Upper lobe of left lung (tissue), 6 donors: ENCODE results near the gene KRTAP17-1. TPM values are rescaled to one million over a fixed set of nuclear protein-coding genes. Genes with fewer than 3 reads are reported as not detected.

Experiments used
- ATAC-seq, 2 donors: fragments of 200-7000 bp; cut with Tn5 transposase; one replicate each; pipeline ENCODE4 v1.9.1; 2022; ENCODE audit warnings: mild to moderate bottlenecking in 2 of 2, moderate library complexity in 2 of 2; ENCODE audit not compliant: low FRiP score in 2 of 2
- DNase-seq, 2 donors: peaks; one replicate each; pipeline ENCODE4 v3.0.0-alpha.2; 2019 to 2020
- H3K27ac ChIP-seq, 4 donors: fragments of 200-600 bp; sonication (generic); one replicate each; pipeline ENCODE4 v1.5.1; 2016 to 2019
- H3K27me3 ChIP-seq, 4 donors: fragments of 200-600 bp; sonication (generic); one replicate each; pipeline ENCODE4 v1.5.1; 2017 to 2019
- H3K36me3 ChIP-seq, 4 donors: fragments of 200-600 bp; sonication (generic); one replicate each; pipeline ENCODE4 v1.5.1; 2016 to 2019
- H3K4me1 ChIP-seq, 4 donors: fragments of 200-600 bp; sonication (generic); one replicate each; pipeline ENCODE4 v1.5.1; 2018 to 2019
- H3K4me3 ChIP-seq, 4 donors: fragments of 200-600 bp; sonication (generic); one replicate each; pipeline ENCODE4 v1.5.1; 2017 to 2019; ENCODE audit warnings: mild to moderate bottlenecking in 2 of 4, moderate library complexity in 1 of 4
- H3K9me3 ChIP-seq, 4 donors: fragments of 200-600 bp; sonication (generic); one replicate each; pipeline ENCODE4 v1.5.1; 2018 to 2019
- CTCF ChIP-seq, 6 experiments: fragments of 450-650 bp in 4 of 6; fragments of 200-600 bp in 2 of 6; sonication (generic) in 2 of 6; IDR thresholded peaks; one replicate each; pipeline ENCODE4 v1.5.1; 2016 to 2019; ENCODE audit warnings: antibody characterized with exemption in 6 of 6
- EP300 ChIP-seq, 4 donors: sonication (generic); formaldehyde crosslinking; IDR thresholded peaks; one replicate each; pipeline ENCODE4 v1.5.1; 2017; ENCODE audit warnings: antibody characterized with exemption in 4 of 4, control low read depth in 2 of 4
- POLR2A ChIP-seq, 4 donors: fragments of 450-650 bp; IDR thresholded peaks; one replicate each; pipeline ENCODE4 v1.5.1; 2016 to 2017; ENCODE audit warnings: antibody characterized with exemption in 4 of 4, mild to moderate bottlenecking in 2 of 4
- POLR2AphosphoS5 ChIP-seq, 2 donors: sonication (generic); formaldehyde crosslinking; IDR thresholded peaks; one replicate each; pipeline ENCODE4 v1.5.1; 2017; ENCODE audit warnings: antibody characterized with exemption in 2 of 2
- WGBS, 2 donors: methylation state at CpG; one replicate each; pipeline ENCODE4 v1.1.5; 2017 to 2018; 5-methylcytosine and 5-hydroxymethylcytosine counted together
- total RNA-seq, 6 donors: library from RNA; depleted of rRNA in 4 of 6; stranded (reverse); fragments of >200 nt in 4 of 6; gene quantifications; one replicate each; pipeline versions ENCODE4 v1.1.0 to v1.2.1, GENCODE V29; 2016 to 2021
- donor health status: DM: no; HTN: no; CAD: no; lungs with moderate emphysema.
- donor health status: DM: no; HTN: yes; CAD: no; lungs with severe emphysema.

KRTAP17-1 gene
- total RNA-seq, 6 donors from 2014 or later, result not detected

GRCh38 chr17:41327411-41328120 lies 12.1 kb upstream of the KRTAP17-1 start:
- no peaks in the 10 kb centered on the region for H3K36me3 ChIP-seq
- H3K4me3 ChIP-seq, result no peak overlapping the region
- H3K27me3 ChIP-seq, result no peaks in the 10 kb centered on the region
- DNase-seq (no peak), ATAC-seq (no peak)
- no peaks in the 10 kb centered on the region for H3K4me1 ChIP-seq
- H3K9me3 ChIP-seq, result no peaks in the 10 kb centered on the region
- TF ChIP-seq CTCF (IDR thresholded peaks at IDR 0.05) (no peak), EP300 (IDR thresholded peaks at IDR 0.05) (no peak), POLR2AphosphoS5 (IDR thresholded peaks at IDR 0.05) (no peak), POLR2A (IDR thresholded peaks at IDR 0.05) (no peak)
- H3K27ac ChIP-seq, result no peak overlapping the region
- WGBS, 2 donors, result 79 to 80% methylated on average over 5 to 8 of the region's 8 CpGs

GRCh38 chr17:41326173-41327145 lies 10.9 kb upstream of the KRTAP17-1 start:
- no peak overlapping the region for H3K27ac ChIP-seq
- no peaks in the 10 kb centered on the region for H3K9me3 ChIP-seq
- no peaks in the 10 kb centered on the region for H3K27me3 ChIP-seq
- H3K4me3 ChIP-seq, result no peak overlapping the region
- DNase-seq (no peak), ATAC-seq (no peak)
- no peaks in the 10 kb centered on the region for H3K4me1 ChIP-seq
- WGBS, 2 donors, result 76 to 87% methylated on average over 3 to 18 of the region's 18 CpGs
- H3K36me3 ChIP-seq, result no peaks in the 10 kb centered on the region
- TF ChIP-seq POLR2A (IDR thresholded peaks at IDR 0.05) (no peak), EP300 (IDR thresholded peaks at IDR 0.05) (no peak), CTCF (IDR thresholded peaks at IDR 0.05) (no peak), POLR2AphosphoS5 (IDR thresholded peaks at IDR 0.05) (no peak)

- TF ChIP-seq CTCF (IDR thresholded peaks at IDR 0.05) (no peak), EP300 (IDR thresholded peaks at IDR 0.05) (no peak), POLR2AphosphoS5 (IDR thresholded peaks at IDR 0.05) (no peak), POLR2A (IDR thresholded peaks at IDR 0.05) (no peak)
- H3K36me3 ChIP-seq, result no peaks in the 10 kb centered on the region
- no peak overlapping the region for H3K4me3 ChIP-seq
- H3K9me3 ChIP-seq, result no peaks in the 10 kb centered on the region
- no peak for DNase-seq
- H3K27me3 ChIP-seq, result no peaks in the 10 kb centered on the region
- no peak overlapping the region for H3K27ac ChIP-seq
- no peak for ATAC-seq
- WGBS, 2 donors, result 88% methylated on average over 6 of the region's 6 CpGs; no CpG with 5 or more reads in 1 of the 2 donors
- H3K4me1 ChIP-seq, result no peaks in the 10 kb centered on the region
Measured at GRCh38 chr17:41325611-41326010, 10.1 kb upstream of the KRTAP17-1 start.

- H3K27ac ChIP-seq, result no peak overlapping the region
- H3K9me3 ChIP-seq, result no peaks in the 10 kb centered on the region
- H3K4me1 ChIP-seq, result no peaks in the 10 kb centered on the region
- ATAC-seq, result no peak
- TF ChIP-seq POLR2A (IDR thresholded peaks at IDR 0.05) (no peak), EP300 (IDR thresholded peaks at IDR 0.05) (no peak), POLR2AphosphoS5 (IDR thresholded peaks at IDR 0.05) (no peak), CTCF (IDR thresholded peaks at IDR 0.05) (no peak)
- 86 to 91% methylated on average over 10 of the region's 10 CpGs for WGBS, 2 donors
- DNase-seq, result no peak
- no peaks in the 10 kb centered on the region for H3K27me3 ChIP-seq
- H3K4me3 ChIP-seq, result no peak overlapping the region
- H3K36me3 ChIP-seq, result no peaks in the 10 kb centered on the region
Measured at GRCh38 chr17:41325126-41325525, 9.6 kb upstream of the KRTAP17-1 start.
